Measurements from ENCODE around the gene ARHGEF12. TPM values are rescaled to one million over a fixed set of nuclear protein-coding genes. Genes with fewer than 3 reads are reported as not detected.

Gene ARHGEF12
- total RNA-seq (167 TPM), polyA plus RNA-seq (33.7 TPM)

GRCh38 chr11:120335908-120336640 is at the start of gene ARHGEF12:
Gene ARHGEF12 (plus strand): TSS chr11:120336413. CDS start chr11:120337244, 831 bp downstream.
- WGBS = under 1% methylated on average over 92 of the region's 92 CpGs
- H3K4me3 ChIP-seq (ENCODE audit: low read depth, low read length) = peak within 1 kb of the TSS; percentile 82
- DNase-seq (ENCODE audit: extremely low spot score) = peak; percentile 90
- no peaks in the 10 kb centered on the region for H3K36me3 ChIP-seq (ENCODE audit: insufficient read depth)
- H3K27ac ChIP-seq (ENCODE audit: low read depth) = peak within 1 kb of the TSS; percentile 87
- H3K4me1 ChIP-seq (ENCODE audit: insufficient read depth) = no peaks in the 10 kb centered on the region

GRCh38 chr11:120288021-120288420 is 48.2 kb upstream of the ARHGEF12 start:
- Histone ChIP-seq H3K27ac (ENCODE audit: low read depth) (no peak overlapping the region), H3K36me3 (ENCODE audit: insufficient read depth) (no peaks in the 10 kb centered on the region), H3K4me3 (ENCODE audit: low read depth, low read length) (no peak overlapping the region), H3K4me1 (ENCODE audit: insufficient read depth) (no peaks in the 10 kb centered on the region)
- WGBS = 94% methylated on average over 2 of the region's 2 CpGs
- DNase-seq (ENCODE audit: extremely low spot score) = no peak

GRCh38 chr11:120289426-120289825 is 46.8 kb upstream of the ARHGEF12 start:
- no peak overlapping the region for H3K4me3 ChIP-seq (ENCODE audit: low read depth, low read length)
- 81% methylated on average over 9 of the region's 9 CpGs for WGBS
- H3K36me3 ChIP-seq (ENCODE audit: insufficient read depth) = no peaks in the 10 kb centered on the region
- H3K27ac ChIP-seq (ENCODE audit: low read depth) = no peak overlapping the region
- H3K4me1 ChIP-seq (ENCODE audit: insufficient read depth) = no peaks in the 10 kb centered on the region
- no peak for DNase-seq (ENCODE audit: extremely low spot score)

GRCh38 chr11:120290956-120291355 is 45.3 kb upstream of the ARHGEF12 start:
- no peak for DNase-seq (ENCODE audit: extremely low spot score)

GRCh38 chr11:120293038-120293800 is 43.0 kb upstream of the ARHGEF12 start:
- Histone ChIP-seq H3K27ac (ENCODE audit: low read depth) (no peak overlapping the region), H3K4me1 (ENCODE audit: insufficient read depth) (no peaks in the 10 kb centered on the region), H3K36me3 (ENCODE audit: insufficient read depth) (no peaks in the 10 kb centered on the region), H3K4me3 (ENCODE audit: low read depth, low read length) (no peak overlapping the region)
- DNase-seq (ENCODE audit: extremely low spot score) = no peak
- WGBS = 71% methylated on average over 5 of the region's 5 CpGs

More at GRCh38 chr11:120290956-120291355, 45.3 kb upstream of the ARHGEF12 start:
- Histone ChIP-seq H3K4me3 (ENCODE audit: low read depth, low read length) (no peak overlapping the region), H3K4me1 (ENCODE audit: insufficient read depth) (no peaks in the 10 kb centered on the region), H3K27ac (ENCODE audit: low read depth) (no peak overlapping the region), H3K36me3 (ENCODE audit: insufficient read depth) (no peaks in the 10 kb centered on the region)
- 40% methylated on average over 3 of the region's 3 CpGs for WGBS

GRCh38 chr11:120294096-120294495 is 42.1 kb upstream of the ARHGEF12 start:
- WGBS = 70% methylated on average over 5 of the region's 5 CpGs
- no peaks in the 10 kb centered on the region for H3K36me3 ChIP-seq (ENCODE audit: insufficient read depth)
- no peak for DNase-seq (ENCODE audit: extremely low spot score)
- no peaks in the 10 kb centered on the region for H3K4me1 ChIP-seq (ENCODE audit: insufficient read depth)
- H3K27ac ChIP-seq (ENCODE audit: low read depth) = no peak overlapping the region
- H3K4me3 ChIP-seq (ENCODE audit: low read depth, low read length) = no peak overlapping the region

- WGBS = 16% methylated on average over 4 of the region's 4 CpGs
- Histone ChIP-seq H3K4me3 (ENCODE audit: low read depth, low read length) (no peak overlapping the region), H3K4me1 (ENCODE audit: insufficient read depth) (no peaks in the 10 kb centered on the region), H3K27ac (ENCODE audit: low read depth) (no peak overlapping the region), H3K36me3 (ENCODE audit: insufficient read depth) (no peaks in the 10 kb centered on the region)
- DNase-seq (ENCODE audit: extremely low spot score) = no peak
Observed at GRCh38 chr11:120295099-120295498, 41.1 kb upstream of the ARHGEF12 start.

GRCh38 chr11:120296554-120296953 is 39.7 kb upstream of the ARHGEF12 start:
- Histone ChIP-seq H3K27ac (ENCODE audit: low read depth) (no peak overlapping the region), H3K36me3 (ENCODE audit: insufficient read depth) (no peaks in the 10 kb centered on the region), H3K4me3 (ENCODE audit: low read depth, low read length) (no peak overlapping the region), H3K4me1 (ENCODE audit: insufficient read depth) (no peaks in the 10 kb centered on the region)
- 98% methylated on average over 5 of the region's 5 CpGs for WGBS
- DNase-seq (ENCODE audit: extremely low spot score) = no peak

GRCh38 chr11:120298461-120298860 is 37.8 kb upstream of the ARHGEF12 start:
- no peaks in the 10 kb centered on the region for H3K4me1 ChIP-seq (ENCODE audit: insufficient read depth)
- no peak overlapping the region for H3K4me3 ChIP-seq (ENCODE audit: low read depth, low read length)
- no peak overlapping the region for H3K27ac ChIP-seq (ENCODE audit: low read depth)
- H3K36me3 ChIP-seq (ENCODE audit: insufficient read depth) = no peaks in the 10 kb centered on the region
- WGBS = 86% methylated on average over 5 of the region's 5 CpGs
- DNase-seq (ENCODE audit: extremely low spot score) = no peak

- DNase-seq (ENCODE audit: extremely low spot score) = peak; percentile 73
- H3K4me3 ChIP-seq (ENCODE audit: low read depth, low read length) = no peak overlapping the region
- 75% methylated on average over 6 of the region's 6 CpGs for WGBS
- H3K36me3 ChIP-seq (ENCODE audit: insufficient read depth) = no peaks in the 10 kb centered on the region
- H3K27ac ChIP-seq (ENCODE audit: low read depth) = no peak overlapping the region
- no peaks in the 10 kb centered on the region for H3K4me1 ChIP-seq (ENCODE audit: insufficient read depth)
Observed at GRCh38 chr11:120302001-120302805, 34.0 kb upstream of the ARHGEF12 start.

GRCh38 chr11:120303004-120303637 is 33.1 kb upstream of the ARHGEF12 start:
- no peaks in the 10 kb centered on the region for H3K4me1 ChIP-seq (ENCODE audit: insufficient read depth)
- no peaks in the 10 kb centered on the region for H3K36me3 ChIP-seq (ENCODE audit: insufficient read depth)
- H3K4me3 ChIP-seq (ENCODE audit: low read depth, low read length) = no peak overlapping the region
- no peak overlapping the region for H3K27ac ChIP-seq (ENCODE audit: low read depth)
- DNase-seq (ENCODE audit: extremely low spot score) = no peak
- 28% methylated on average over 3 of the region's 3 CpGs for WGBS

GRCh38 chr11:120304526-120304925 is 31.7 kb upstream of the ARHGEF12 start:
- Histone ChIP-seq H3K36me3 (ENCODE audit: insufficient read depth) (no peaks in the 10 kb centered on the region), H3K27ac (ENCODE audit: low read depth) (no peak overlapping the region), H3K4me1 (ENCODE audit: insufficient read depth) (no peaks in the 10 kb centered on the region), H3K4me3 (ENCODE audit: low read depth, low read length) (no peak overlapping the region)
- DNase-seq (ENCODE audit: extremely low spot score) = no peak

GRCh38 chr11:120305286-120305685 is 30.9 kb upstream of the ARHGEF12 start:
- Histone ChIP-seq H3K4me1 (ENCODE audit: insufficient read depth) (no peaks in the 10 kb centered on the region), H3K4me3 (ENCODE audit: low read depth, low read length) (no peak overlapping the region), H3K36me3 (ENCODE audit: insufficient read depth) (no peaks in the 10 kb centered on the region), H3K27ac (ENCODE audit: low read depth) (peak overlapping the region; percentile 43)
- WGBS = 85% methylated on average over 12 of the region's 12 CpGs
- DNase-seq (ENCODE audit: extremely low spot score) = no peak

Measured in urinary bladder (tissue), 4 donors.